ENCODE measurements around the gene METRNL. TPM values are rescaled to one million over a fixed set of nuclear protein-coding genes. Genes with fewer than 3 reads are reported as not detected.

Gene METRNL
- total RNA-seq, 1 donor from 2014 or later, result 50.8 TPM

DNA sequence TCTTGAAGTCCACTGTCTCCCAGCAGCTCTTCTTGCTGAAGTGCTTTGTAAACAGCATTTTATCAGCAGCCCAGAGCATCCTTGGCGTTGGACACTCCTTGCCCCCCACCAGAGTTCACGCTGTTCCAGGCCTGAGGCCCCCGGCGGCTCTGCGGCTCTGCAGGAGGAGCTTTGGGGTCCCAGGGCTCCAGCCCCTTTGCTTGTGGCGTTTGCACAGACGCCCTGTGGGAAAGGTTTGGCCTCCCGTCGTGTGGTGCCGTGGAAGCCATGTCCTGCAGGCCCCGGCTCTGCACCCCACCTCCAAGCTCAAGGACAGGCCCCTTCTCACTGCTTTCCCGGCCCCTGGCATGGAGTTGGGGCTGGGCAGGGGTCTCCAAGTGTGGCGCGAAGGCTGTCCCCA, 14.1 kb downstream of the METRNL start:
- TF ChIP-seq, protein P1, sequence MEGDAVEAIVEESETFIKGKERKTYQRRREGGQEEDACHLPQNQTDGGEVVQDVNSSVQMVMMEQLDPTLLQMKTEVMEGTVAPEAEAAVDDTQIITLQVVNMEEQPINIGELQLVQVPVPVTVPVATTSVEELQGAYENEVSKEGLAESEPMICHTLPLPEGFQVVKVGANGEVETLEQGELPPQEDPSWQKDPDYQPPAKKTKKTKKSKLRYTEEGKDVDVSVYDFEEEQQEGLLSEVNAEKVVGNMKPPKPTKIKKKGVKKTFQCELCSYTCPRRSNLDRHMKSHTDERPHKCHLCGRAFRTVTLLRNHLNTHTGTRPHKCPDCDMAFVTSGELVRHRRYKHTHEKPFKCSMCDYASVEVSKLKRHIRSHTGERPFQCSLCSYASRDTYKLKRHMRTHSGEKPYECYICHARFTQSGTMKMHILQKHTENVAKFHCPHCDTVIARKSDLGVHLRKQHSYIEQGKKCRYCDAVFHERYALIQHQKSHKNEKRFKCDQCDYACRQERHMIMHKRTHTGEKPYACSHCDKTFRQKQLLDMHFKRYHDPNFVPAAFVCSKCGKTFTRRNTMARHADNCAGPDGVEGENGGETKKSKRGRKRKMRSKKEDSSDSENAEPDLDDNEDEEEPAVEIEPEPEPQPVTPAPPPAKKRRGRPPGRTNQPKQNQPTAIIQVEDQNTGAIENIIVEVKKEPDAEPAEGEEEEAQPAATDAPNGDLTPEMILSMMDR (IDR thresholded peaks at IDR 0.05; ENCODE audit: insufficient read depth, low read length, severe bottlenecking), result no peak
- Histone ChIP-seq H3K4me3 (ENCODE audit: low read depth, low read length) (no peak overlapping the region), H3K36me3 (ENCODE audit: control insufficient read depth, insufficient read depth, low read length) (peaks cover 4% of the 10 kb centered on the region), H3K27me3 (ENCODE audit: control insufficient read depth, insufficient read depth, low read length) (no peaks in the 10 kb centered on the region)
- no peak for DNase-seq (ENCODE audit: low read depth)
- FAIRE-seq, result no peak

DNA sequence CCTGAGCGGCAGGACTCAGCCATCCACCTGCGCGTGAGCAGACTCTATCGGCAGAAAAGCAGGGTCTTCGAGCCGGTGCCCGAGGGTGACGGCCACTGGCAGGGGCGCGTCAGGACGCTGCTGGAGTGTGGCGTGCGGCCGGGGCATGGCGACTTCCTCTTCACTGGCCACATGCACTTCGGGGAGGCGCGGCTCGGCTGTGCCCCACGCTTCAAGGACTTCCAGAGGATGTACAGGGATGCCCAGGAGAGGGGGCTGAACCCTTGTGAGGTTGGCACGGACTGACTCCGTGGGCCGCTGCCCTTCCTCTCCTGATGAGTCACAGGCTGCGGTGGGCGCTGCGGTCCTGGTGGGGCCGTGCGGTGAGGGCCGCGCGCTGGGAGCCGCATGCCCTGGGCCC, 14.9 kb downstream of the METRNL start:
- TF ChIP-seq, protein P1 (IDR thresholded peaks at IDR 0.05; ENCODE audit: insufficient read depth, low read length, severe bottlenecking), result no peak
- H3K27me3 ChIP-seq (ENCODE audit: control insufficient read depth, insufficient read depth, low read length), result peaks cover 1% of the 10 kb centered on the region
- H3K36me3 ChIP-seq (ENCODE audit: control insufficient read depth, insufficient read depth, low read length), result peaks cover 4% of the 10 kb centered on the region
- DNase-seq (ENCODE audit: low read depth), result no peak
- H3K4me3 ChIP-seq (ENCODE audit: low read depth, low read length), result no peak overlapping the region
- no peak for FAIRE-seq

DNA sequence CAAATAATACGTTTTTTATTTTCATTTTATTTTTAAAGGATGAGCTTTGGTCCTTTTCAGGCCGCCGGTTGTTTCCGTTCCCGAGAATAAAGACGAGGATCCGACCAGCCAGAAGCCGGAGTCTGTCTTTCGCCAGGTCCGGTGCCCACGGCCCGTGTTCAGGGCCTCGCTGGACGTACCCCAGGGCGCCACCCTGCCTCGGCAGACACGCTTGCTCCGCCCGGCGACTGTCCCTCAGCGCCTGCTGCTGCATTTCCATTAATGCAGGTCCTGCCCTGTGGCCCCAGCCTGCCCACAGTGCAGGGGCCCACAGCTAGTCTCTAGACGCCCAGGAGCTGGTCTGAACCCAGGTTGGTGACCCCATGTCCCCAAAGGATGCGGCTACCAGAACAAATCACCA, 15.6 kb downstream of the METRNL start:
- Histone ChIP-seq H3K36me3 (ENCODE audit: control insufficient read depth, insufficient read depth, low read length) (peaks cover 4% of the 10 kb centered on the region), H3K4me3 (ENCODE audit: low read depth, low read length) (no peak overlapping the region), H3K27me3 (ENCODE audit: control insufficient read depth, insufficient read depth, low read length) (peaks cover 6% of the 10 kb centered on the region)
- FAIRE-seq (no peak), DNase-seq (ENCODE audit: low read depth) (no peak)
- TF ChIP-seq, protein P1 (IDR thresholded peaks at IDR 0.05; ENCODE audit: insufficient read depth, low read length, severe bottlenecking), result no peak

DNA sequence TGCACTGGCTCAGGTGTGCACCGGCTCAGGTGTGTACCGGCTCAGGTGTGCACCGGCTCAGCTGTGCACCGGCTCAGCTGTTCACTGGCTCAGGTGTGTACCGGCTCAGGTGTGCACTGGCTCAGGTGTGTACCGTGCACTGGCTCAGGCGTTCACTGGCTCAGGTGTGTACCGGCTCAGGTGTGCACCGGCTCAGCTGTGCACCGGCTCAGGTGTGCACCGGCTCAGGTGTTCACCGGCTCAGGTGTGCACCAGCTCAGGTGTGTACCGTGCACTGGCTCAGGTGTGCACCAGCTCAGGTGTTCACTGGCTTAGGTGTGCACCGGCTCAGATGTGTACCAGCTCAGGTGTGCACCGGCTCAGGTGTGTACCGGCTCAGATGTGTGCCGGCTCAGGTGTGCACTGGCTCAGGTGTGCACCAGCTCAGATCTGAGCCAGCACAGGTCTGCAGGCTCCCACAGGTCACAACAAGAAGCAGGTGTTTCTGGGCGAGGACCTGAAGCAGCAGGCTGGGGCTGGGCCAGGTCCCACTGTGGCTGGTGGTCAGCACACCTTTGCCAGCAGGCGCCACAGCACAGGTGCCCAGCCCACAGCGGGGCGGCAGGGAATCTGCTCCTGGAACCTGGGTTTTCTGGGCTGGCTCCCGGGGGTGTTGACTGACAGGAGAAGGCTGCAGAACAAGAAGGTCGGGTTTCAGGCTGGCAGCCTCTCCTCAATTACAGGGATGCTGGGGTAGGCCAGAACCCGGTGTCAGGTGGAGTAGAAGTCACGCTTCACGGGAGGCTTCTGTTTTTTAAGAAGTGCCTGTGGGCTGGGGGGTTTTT, 17.2 kb downstream of the METRNL start:
- DNase-seq (ENCODE audit: low read depth), result peak; percentile 25
- Histone ChIP-seq H3K36me3 (ENCODE audit: control insufficient read depth, insufficient read depth, low read length) (peaks cover 4% of the 10 kb centered on the region), H3K4me3 (ENCODE audit: low read depth, low read length) (no peak overlapping the region), H3K27me3 (ENCODE audit: control insufficient read depth, insufficient read depth, low read length) (peaks cover 17% of the 10 kb centered on the region)
- peak; percentile 90 for FAIRE-seq
- TF ChIP-seq, protein P1 (IDR thresholded peaks at IDR 0.05; ENCODE audit: insufficient read depth, low read length, severe bottlenecking), result no peak

DNA sequence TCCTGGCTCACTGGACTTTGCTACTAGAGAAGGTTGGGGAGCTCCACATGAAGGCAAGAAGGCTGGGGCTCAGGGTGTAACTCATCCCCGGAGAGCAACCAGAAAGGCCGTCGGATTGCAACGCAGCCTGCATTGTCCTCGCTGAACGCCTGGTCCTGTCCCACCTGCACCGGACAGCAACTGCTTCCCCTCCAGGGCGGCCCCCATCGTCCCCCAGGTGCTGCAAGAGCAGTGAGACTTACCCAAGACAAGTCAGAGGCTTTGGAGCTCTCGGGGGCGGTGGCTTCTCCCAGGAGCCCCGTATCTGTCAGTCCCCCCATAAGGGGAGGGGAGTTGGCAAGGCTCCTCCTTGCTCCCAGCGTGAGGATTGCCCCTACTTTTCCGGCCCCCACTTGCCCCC, 18.4 kb downstream of the METRNL start:
- Histone ChIP-seq H3K27me3 (ENCODE audit: control insufficient read depth, insufficient read depth, low read length) (peaks cover 18% of the 10 kb centered on the region), H3K36me3 (ENCODE audit: control insufficient read depth, insufficient read depth, low read length) (peaks cover 4% of the 10 kb centered on the region), H3K4me3 (ENCODE audit: low read depth, low read length) (no peak overlapping the region)
- TF ChIP-seq, protein P1 (IDR thresholded peaks at IDR 0.05; ENCODE audit: insufficient read depth, low read length, severe bottlenecking), result no peak
- FAIRE-seq, result no peak
- DNase-seq (ENCODE audit: low read depth), result no peak
